IMR-90 (cell line): ENCODE data around the gene PARPBP. TPM values are rescaled to one million over a fixed set of nuclear protein-coding genes. Genes with fewer than 3 reads are reported as not detected.

Source experiments
- ATAC-seq: fragments of 200-7000 bp; cut with Tn5 transposase; 2 replicates; pipeline ENCODE4 v1.9.1; 2020; ENCODE audit warnings: low read depth, mild to moderate bottlenecking, moderate library complexity
- BruUV-seq: library from RNA; stranded (reverse); fragments of 400-500 nt; replicated peaks from 2 replicates; lab custom pipeline; 2021; lab: Mats Ljungman, UMichigan
- CTCF ChIA-PET: fragments of 300-600 bp; formaldehyde crosslinking; extraction: SDS; loops from one replicate; lab custom pipeline; 2021; ENCODE audit warnings: antibody characterized with exemption; lab: Yijun Ruan, JAX
- POLR2A ChIA-PET: fragments of 300-600 bp; sonication (Branson Sonifier 250); formaldehyde crosslinking; loops from one replicate; lab custom pipeline; 2022; ENCODE audit warnings: antibody characterized with exemption; ENCODE audit not compliant: unreplicated experiment; lab: Charles Lee
- DNase-seq: peaks from one replicate; pipeline ENCODE4 v3.0.0; 2013
- H2AFZ ChIP-seq: replicated peaks from 2 replicates; pipeline ENCODE3; 2013; ENCODE audit warnings: low read length, mild to moderate bottlenecking; ENCODE audit not compliant: poor library complexity
- H2AK5ac ChIP-seq: 2 replicates; pipeline ENCODE4 v1.6.1; 2013; ENCODE audit warnings: low read depth, low read length, inconsistent platforms
- H2AK9ac ChIP-seq: replicated peaks from 2 replicates; pipeline ENCODE3; 2013; ENCODE audit warnings: mild to moderate bottlenecking, low read depth, low read length, moderate library complexity; ENCODE audit not compliant: poor library complexity
- H2BK120ac ChIP-seq: 2 replicates; pipeline ENCODE4 v1.6.1; 2013; ENCODE audit warnings: low read depth, low read length, inconsistent platforms
- H2BK15ac ChIP-seq: 3 replicates; pipeline ENCODE4 v1.6.1; 2013; ENCODE audit warnings: low read depth, low read length, inconsistent platforms
- H2BK20ac ChIP-seq: 2 replicates; pipeline ENCODE4 v1.6.1; 2013; ENCODE audit warnings: low read depth, mild to moderate bottlenecking, inconsistent platforms, low read length, moderate library complexity
- H2BK5ac ChIP-seq: 2 replicates; pipeline ENCODE4 v1.6.1; 2013; ENCODE audit warnings: mild to moderate bottlenecking, low read depth, low read length, inconsistent platforms; ENCODE audit not compliant: poor library complexity, severe bottlenecking
- H3K14ac ChIP-seq: replicated peaks from 2 replicates; pipeline ENCODE4 v1.6.1; 2013; ENCODE audit warnings: low read depth, low read length, inconsistent platforms
- H3K18ac ChIP-seq: 2 replicates; pipeline ENCODE4 v1.6.1; 2013; ENCODE audit warnings: low read depth, low read length, control low read depth
- H3K23ac ChIP-seq: 2 replicates; pipeline ENCODE4 v1.6.1; 2013; ENCODE audit warnings: low read depth, low read length, inconsistent platforms
- H3K27ac ChIP-seq: 2 replicates; pipeline ENCODE4 v1.5.1; 2013; ENCODE audit warnings: mild to moderate bottlenecking, control low read depth, low read length; ENCODE audit not compliant: insufficient read depth
- H3K27me3 ChIP-seq: 2 replicates; pipeline ENCODE4 v1.6.1; 2013; ENCODE audit warnings: low read length; ENCODE audit not compliant: control insufficient read depth, insufficient read depth
- H3K36me3 ChIP-seq: 2 replicates; pipeline ENCODE4 v1.6.1; 2013; ENCODE audit warnings: low read length, mixed read lengths; ENCODE audit not compliant: control insufficient read depth, insufficient read depth
- H3K4ac ChIP-seq: 2 replicates; pipeline ENCODE4 v1.6.1; 2013; ENCODE audit warnings: low read depth, low read length, inconsistent platforms
- H3K4me1 ChIP-seq: 2 replicates; pipeline ENCODE4 v1.6.1; 2013; ENCODE audit warnings: low read length, mixed read lengths; ENCODE audit not compliant: control insufficient read depth, insufficient read depth
- H3K4me2 ChIP-seq: 2 replicates; pipeline ENCODE4 v1.6.1; 2013; ENCODE audit warnings: low read depth, mild to moderate bottlenecking, control low read depth, low read length, moderate library complexity
- H3K4me3 ChIP-seq: 2 replicates; pipeline ENCODE4 v1.5.1; 2013; ENCODE audit warnings: low read depth, mild to moderate bottlenecking, control low read depth, low read length, moderate library complexity; ENCODE audit not compliant: insufficient read depth
- H3K56ac ChIP-seq: 2 replicates; pipeline ENCODE4 v1.6.1; 2013; ENCODE audit warnings: low read length, inconsistent platforms; ENCODE audit not compliant: insufficient read depth; ENCODE audit errors: extremely low read depth
- H3K79me1 ChIP-seq, 2 experiments: 2 replicates each; pipeline ENCODE4 v1.6.1; 2013; ENCODE audit warnings: low read length in 2 of 2, inconsistent platforms in 1 of 2, low read depth in 1 of 2
- H3K9ac ChIP-seq: 2 replicates; pipeline ENCODE4 v1.6.1; 2013; ENCODE audit warnings: low read depth, low read length, control low read depth
- H3K9me1 ChIP-seq: 2 replicates; pipeline ENCODE4 v1.6.1; 2013; ENCODE audit warnings: low read length, inconsistent platforms; ENCODE audit not compliant: insufficient read depth
- H3K9me3 ChIP-seq: 2 replicates; pipeline ENCODE4 v1.6.1; 2013; ENCODE audit warnings: low read length; ENCODE audit not compliant: control insufficient read depth, insufficient read depth
- H4K20me1 ChIP-seq: 2 replicates; pipeline ENCODE4 v1.6.1; 2013; ENCODE audit warnings: low read length, inconsistent platforms; ENCODE audit not compliant: insufficient read depth
- H4K5ac ChIP-seq: 2 replicates; pipeline ENCODE4 v1.6.1; 2013; ENCODE audit warnings: mild to moderate bottlenecking, low read depth, low read length, control low read depth
- H4K8ac ChIP-seq, 2 experiments: 2 replicates each; pipeline ENCODE4 v1.6.1; 2013; ENCODE audit warnings: low read depth in 2 of 2, low read length in 2 of 2, control low read depth in 1 of 2, inconsistent platforms in 1 of 2
- H4K91ac ChIP-seq: 2 replicates; pipeline ENCODE4 v1.6.1; 2013; ENCODE audit warnings: low read depth, low read length, inconsistent platforms; ENCODE audit not compliant: insufficient read depth
- MXI1 ChIP-seq: IDR thresholded peaks from 2 replicates; pipeline ENCODE4 v1.6.1; 2012; ENCODE audit warnings: low read depth, mild to moderate bottlenecking, low read length, moderate library complexity, borderline replicate concordance
- POLR2A ChIP-seq: IDR thresholded peaks from 2 replicates; pipeline ENCODE4 v1.6.1; 2012; ENCODE audit warnings: mild to moderate bottlenecking, low read depth, low read length
- WGBS, 2 experiments: methylation state at CpG; one replicate each; pipeline versions ENCODE4 v1.1.5 to v1.1.7; 2013; ENCODE audit warnings: missing lambda C conversion rate in 2 of 2; ENCODE audit not compliant: insufficient read length in 1 of 2; ENCODE audit errors: extremely low coverage in 2 of 2; 5-methylcytosine and 5-hydroxymethylcytosine counted together
- dilution Hi-C: fragments of 300-500 bp; cut with HindIII; formaldehyde crosslinking; loops from one replicate; pipeline ENCODE4 v1.14.3; 2018; ENCODE audit warnings: low sequenced_read_pairs; ENCODE audit not compliant: unreplicated experiment
- in situ Hi-C: fragments of 300-500 bp; cut with MboI; formaldehyde crosslinking; loops from 3 replicates; pipeline ENCODE4 v1.14.3; 2019; ENCODE audit warnings: low sequenced_read_pairs, inconsistent platforms, mixed read lengths
- intact Hi-C: fragments of 100-400 bp; cut with micrococcal nuclease; formaldehyde crosslinking; loops from 2 replicates; pipeline ENCODE4 v1.10.0; 2022
- polyA plus RNA-seq, 3 experiments: library from polyadenylated mRNA; depleted of rRNA; stranded (reverse); fragments of >200 nt; gene quantifications; 2 replicates each; pipeline ENCODE4 v1.2.3, GENCODE V29; 2012; ENCODE audit warnings: low replicate concordance in 1 of 3
- total RNA-seq: library from RNA; depleted of rRNA; stranded (reverse); fragments of >200 nt; gene quantifications from 2 replicates; pipeline ENCODE4 v1.2.3, GENCODE V29; 2012

The PARPBP gene
- total and polyA plus RNA-seq, 2 of the 4 experiments (the other 2 are of a cell fraction): 4.8 to 7.2 TPM

GRCh38 chr12:102106905-102107304, 13.1 kb upstream of the PARPBP start:
- DNase-seq (no peak), ATAC-seq (no peak)
- Histone ChIP-seq H4K20me1 (no peaks in the 10 kb centered on the region), H3K79me1 (peaks cover 5 to 10% of the 10 kb centered on the region in 2 experiments; a peak in 3 of 4 replicates), H3K9me1 (no peaks in the 10 kb centered on the region), H3K14ac (no peak overlapping the region), H3K4me2 (no peak overlapping the region), H3K56ac (no peak overlapping the region), H3K23ac (no peak overlapping the region), H3K27ac (no peak overlapping the region), H2BK5ac (no peak overlapping the region), H2AK9ac (no peak overlapping the region), H3K4ac (no peak overlapping the region), H4K91ac (no peak overlapping the region), H2BK15ac (no peak overlapping the region), H2AFZ (no peak overlapping the region), H3K4me1 (no peaks in the 10 kb centered on the region), H2AK5ac (no peak overlapping the region), H3K9me3 (0 out of 2 replicates have a peak, but pooled peaks cover 3% of the 10 kb centered on the region), H3K4me3 (no peak overlapping the region), H2BK20ac (no peak overlapping the region), H3K27me3 (no peaks in the 10 kb centered on the region), H4K5ac (no peak overlapping the region), H3K36me3 (peaks cover 28% of the 10 kb centered on the region), H3K18ac (no peak overlapping the region), H3K9ac (no peak overlapping the region), H2BK120ac (no peak overlapping the region), H4K8ac (no peak overlapping the region)
- dilution Hi-C loops: no loop called here
- ChIA-PET CTCF (no interaction called here), POLR2A (no interaction called here)
- intact Hi-C loops: no loop called here
- in situ Hi-C loops: no loop called here
- TF ChIP-seq POLR2A: no peak
- no peak for TF ChIP-seq MXI1
- no TSS peak for BruUV-seq
- WGBS, 2 experiments: no CpG with 5 or more reads among the region's 3 CpGs
